Measurements from ENCODE around the gene CMTM4. TPM values are rescaled to one million over a fixed set of nuclear protein-coding genes. Genes with fewer than 3 reads are reported as not detected.

CMTM4 gene
- total and polyA plus RNA-seq, 9 donors, result 7.5 to 15.5 (median 10.0) TPM

- peak overlapping the region; percentile 1 for H3K27ac ChIP-seq (ENCODE audit: low read length)
- H3K9me3 ChIP-seq (replicated peaks; ENCODE audit: control insufficient read depth, low read depth, low read length), result no peaks in the 10 kb centered on the region
- WGBS (ENCODE audit: insufficient coverage), result 42% methylated on average over 8 of the region's 10 CpGs
- H3K36me3 ChIP-seq (ENCODE audit: control insufficient read depth, insufficient read depth, low read length), result no peaks in the 10 kb centered on the region
- no peaks in the 10 kb centered on the region for H3K27me3 ChIP-seq (ENCODE audit: control insufficient read depth, insufficient read depth, low read length)
- no peak overlapping the region for H3K4me3 ChIP-seq (ENCODE audit: low read length)
- DNase-seq, result peak; percentile 46
- peaks cover 33% of the 10 kb centered on the region for H3K4me1 ChIP-seq (ENCODE audit: control insufficient read depth, insufficient read depth, low read length)
Measured at GRCh38 chr16:66585481-66586239, 110.9 kb downstream of the CMTM4 start.

DNA sequence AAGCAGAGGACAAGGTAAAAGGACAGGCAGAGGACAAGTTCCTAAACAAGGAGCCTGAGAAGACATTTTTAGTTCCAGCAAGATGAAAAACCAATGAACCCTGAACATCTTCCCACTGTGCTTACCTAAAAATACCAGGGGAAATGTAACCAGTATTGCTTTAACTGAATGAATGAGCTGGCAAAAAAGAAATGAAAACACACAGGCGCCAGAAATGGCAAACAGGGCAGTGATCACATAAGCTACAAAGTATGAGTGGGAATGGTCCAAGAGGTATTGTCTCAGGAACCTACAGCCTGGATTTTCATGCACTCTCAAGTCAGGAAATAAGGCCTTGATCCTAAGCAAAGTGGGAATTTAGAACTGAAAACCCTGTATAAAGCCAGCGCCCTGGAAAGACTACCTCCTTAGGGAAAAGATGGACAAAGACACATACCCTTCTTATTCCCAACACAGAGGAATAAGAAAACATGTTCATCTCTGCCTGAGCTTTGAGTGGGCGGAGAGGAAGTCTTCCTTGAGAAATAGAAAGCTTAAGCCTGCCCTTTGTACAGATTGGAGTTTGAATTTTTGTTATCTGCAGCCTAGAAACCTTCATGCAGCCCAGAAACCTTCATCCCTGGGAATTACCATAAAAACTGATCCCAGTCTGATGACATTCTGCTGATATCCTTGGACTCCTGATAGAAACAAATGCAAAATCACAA lies 115.1 kb downstream of the CMTM4 start:
- no peaks in the 10 kb centered on the region for H3K9me3 ChIP-seq (replicated peaks; ENCODE audit: control insufficient read depth, low read depth, low read length)
- DNase-seq, result no peak
- no peak overlapping the region for H3K27ac ChIP-seq (ENCODE audit: low read length)
- no peak overlapping the region for H3K4me3 ChIP-seq (ENCODE audit: low read length)
- H3K36me3 ChIP-seq (ENCODE audit: control insufficient read depth, insufficient read depth, low read length), result no peaks in the 10 kb centered on the region
- 70% methylated on average over 1 of the region's 3 CpGs for WGBS (ENCODE audit: insufficient coverage)
- H3K27me3 ChIP-seq (ENCODE audit: control insufficient read depth, insufficient read depth, low read length), result peaks cover 13% of the 10 kb centered on the region
- peaks cover 50% of the 10 kb centered on the region for H3K4me1 ChIP-seq (ENCODE audit: control insufficient read depth, insufficient read depth, low read length)

DNA sequence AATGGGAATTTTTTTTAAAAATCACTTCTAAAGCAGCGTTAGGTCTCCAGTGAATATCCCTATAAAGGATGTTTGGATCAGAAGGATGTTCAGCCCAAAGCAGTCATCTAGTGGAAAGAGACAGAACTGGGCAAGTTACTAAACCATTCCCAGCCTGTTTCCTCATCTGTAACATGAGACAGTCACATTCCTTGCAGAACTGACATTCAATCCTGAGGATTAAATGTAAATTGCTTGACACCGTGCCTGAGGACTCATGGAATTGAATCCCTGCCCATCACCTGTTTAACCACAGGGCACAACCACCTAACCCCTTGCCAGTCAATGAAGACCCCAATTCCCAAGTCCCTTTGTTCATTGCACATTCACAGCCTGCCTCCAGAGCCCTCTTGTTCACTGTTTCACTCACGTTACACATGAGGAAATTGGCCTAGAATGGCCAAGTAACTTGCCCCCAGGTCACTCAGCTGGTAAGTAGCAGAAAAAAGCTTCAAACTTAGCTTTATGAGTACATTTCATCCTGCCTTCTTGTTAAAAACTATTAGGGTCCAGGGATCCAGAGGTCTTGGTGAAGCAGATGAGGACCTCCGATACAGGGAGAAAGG lies 115.8 kb downstream of the CMTM4 start:
- no peaks in the 10 kb centered on the region for H3K9me3 ChIP-seq (replicated peaks; ENCODE audit: control insufficient read depth, low read depth, low read length)
- peak; percentile 73 for DNase-seq
- 43% methylated on average over 1 of the region's 4 CpGs for WGBS (ENCODE audit: insufficient coverage)
- H3K36me3 ChIP-seq (ENCODE audit: control insufficient read depth, insufficient read depth, low read length), result no peaks in the 10 kb centered on the region
- H3K4me1 ChIP-seq (ENCODE audit: control insufficient read depth, insufficient read depth, low read length), result peaks cover 45% of the 10 kb centered on the region
- H3K4me3 ChIP-seq (ENCODE audit: low read length), result no peak overlapping the region
- peak overlapping the region; percentile 42 for H3K27ac ChIP-seq (ENCODE audit: low read length)
- H3K27me3 ChIP-seq (ENCODE audit: control insufficient read depth, insufficient read depth, low read length), result peaks cover 13% of the 10 kb centered on the region

- DNase-seq, result peak; percentile 60
- H3K9me3 ChIP-seq (replicated peaks; ENCODE audit: control insufficient read depth, low read depth, low read length), result no peaks in the 10 kb centered on the region
- peak within 1 kb of the TSS; percentile 5 for H3K4me3 ChIP-seq (ENCODE audit: low read length)
- H3K27me3 ChIP-seq (ENCODE audit: control insufficient read depth, insufficient read depth, low read length), result peaks cover 13% of the 10 kb centered on the region
- 8% methylated on average over 73 of the region's 77 CpGs for WGBS (ENCODE audit: insufficient coverage)
- peaks cover 43% of the 10 kb centered on the region for H3K4me1 ChIP-seq (ENCODE audit: control insufficient read depth, insufficient read depth, low read length)
- H3K27ac ChIP-seq (ENCODE audit: low read length), result no peak within 1 kb of the TSS
- no peaks in the 10 kb centered on the region for H3K36me3 ChIP-seq (ENCODE audit: control insufficient read depth, insufficient read depth, low read length)
Measured at GRCh38 chr16:66578651-66579531, 117.7 kb downstream of the CMTM4 start, which contains the start of gene CMTM2. CMTM2 (plus strand) TSS chr16:66579463; CDS start chr16:66579608, 145 bp downstream.

GRCh38 chr16:66576296-66576695 lies 120.2 kb downstream of the CMTM4 start:
- WGBS (ENCODE audit: insufficient coverage), result 83% methylated on average over 3 of the region's 5 CpGs
- DNase-seq, result peak; percentile 87
- Histone ChIP-seq H3K27me3 (ENCODE audit: control insufficient read depth, insufficient read depth, low read length) (peaks cover 13% of the 10 kb centered on the region), H3K27ac (ENCODE audit: low read length) (no peak overlapping the region), H3K4me3 (ENCODE audit: low read length) (no peak overlapping the region), H3K36me3 (ENCODE audit: control insufficient read depth, insufficient read depth, low read length) (peaks cover 6% of the 10 kb centered on the region), H3K4me1 (ENCODE audit: control insufficient read depth, insufficient read depth, low read length) (peaks cover 38% of the 10 kb centered on the region), H3K9me3 (replicated peaks; ENCODE audit: control insufficient read depth, low read depth, low read length) (no peaks in the 10 kb centered on the region)

- Histone ChIP-seq H3K4me3 (ENCODE audit: low read length) (no peak overlapping the region), H3K36me3 (ENCODE audit: control insufficient read depth, insufficient read depth, low read length) (peaks cover 11% of the 10 kb centered on the region), H3K27me3 (ENCODE audit: control insufficient read depth, insufficient read depth, low read length) (peaks cover 13% of the 10 kb centered on the region), H3K4me1 (ENCODE audit: control insufficient read depth, insufficient read depth, low read length) (peaks cover 26% of the 10 kb centered on the region), H3K9me3 (replicated peaks; ENCODE audit: control insufficient read depth, low read depth, low read length) (no peaks in the 10 kb centered on the region), H3K27ac (ENCODE audit: low read length) (no peak overlapping the region)
- DNase-seq, result no peak
- 60% methylated on average over 2 of the region's 3 CpGs for WGBS (ENCODE audit: insufficient coverage)
Measured at GRCh38 chr16:66575060-66575459, 121.5 kb downstream of the CMTM4 start.

GRCh38 chr16:66574531-66574930 lies 122.0 kb downstream of the CMTM4 start:
- Histone ChIP-seq H3K36me3 (ENCODE audit: control insufficient read depth, insufficient read depth, low read length) (peaks cover 14% of the 10 kb centered on the region), H3K4me3 (ENCODE audit: low read length) (no peak overlapping the region), H3K4me1 (ENCODE audit: control insufficient read depth, insufficient read depth, low read length) (peaks cover 21% of the 10 kb centered on the region), H3K9me3 (replicated peaks; ENCODE audit: control insufficient read depth, low read depth, low read length) (no peaks in the 10 kb centered on the region), H3K27me3 (ENCODE audit: control insufficient read depth, insufficient read depth, low read length) (peaks cover 13% of the 10 kb centered on the region), H3K27ac (ENCODE audit: low read length) (no peak overlapping the region)
- whole genome bisulfite sequencing (ENCODE audit: insufficient coverage), result no CpG with 5 or more reads among the region's 3 CpGs
- no peak for DNase-seq

GRCh38 chr16:66574081-66574480 lies 122.5 kb downstream of the CMTM4 start:
- Histone ChIP-seq H3K36me3 (ENCODE audit: control insufficient read depth, insufficient read depth, low read length) (peaks cover 14% of the 10 kb centered on the region), H3K27ac (ENCODE audit: low read length) (no peak overlapping the region), H3K27me3 (ENCODE audit: control insufficient read depth, insufficient read depth, low read length) (peaks cover 13% of the 10 kb centered on the region), H3K4me1 (ENCODE audit: control insufficient read depth, insufficient read depth, low read length) (peaks cover 17% of the 10 kb centered on the region), H3K9me3 (replicated peaks; ENCODE audit: control insufficient read depth, low read depth, low read length) (no peaks in the 10 kb centered on the region), H3K4me3 (ENCODE audit: low read length) (no peak overlapping the region)
- WGBS (ENCODE audit: insufficient coverage), result no CpG with 5 or more reads among the region's 1 CpG
- DNase-seq, result no peak

DNA sequence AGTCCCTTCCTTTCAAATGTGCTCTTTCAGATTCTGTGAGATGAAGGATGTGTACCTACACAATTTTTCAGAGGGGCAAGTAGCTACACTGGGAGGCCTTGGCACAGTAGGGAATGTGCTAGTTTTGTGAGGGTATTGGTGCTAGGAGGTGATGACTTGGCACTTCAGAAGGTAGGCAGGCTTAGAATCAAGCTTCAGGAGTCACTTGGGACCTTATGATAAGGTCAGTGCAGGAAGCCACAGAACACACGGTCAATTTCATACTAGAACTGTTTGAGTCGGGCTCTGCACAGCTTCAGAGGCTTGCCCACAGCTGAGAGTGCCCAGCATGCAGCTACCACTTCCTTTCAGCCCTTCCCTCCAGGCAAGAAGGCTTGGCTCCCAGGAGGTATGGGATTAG lies 124.2 kb downstream of the CMTM4 start:
- Histone ChIP-seq H3K27ac (ENCODE audit: low read length) (no peak overlapping the region), H3K36me3 (ENCODE audit: control insufficient read depth, insufficient read depth, low read length) (peaks cover 14% of the 10 kb centered on the region), H3K9me3 (replicated peaks; ENCODE audit: control insufficient read depth, low read depth, low read length) (no peaks in the 10 kb centered on the region), H3K4me3 (ENCODE audit: low read length) (no peak overlapping the region), H3K27me3 (ENCODE audit: control insufficient read depth, insufficient read depth, low read length) (no peaks in the 10 kb centered on the region), H3K4me1 (ENCODE audit: control insufficient read depth, insufficient read depth, low read length) (no peaks in the 10 kb centered on the region)
- no peak for DNase-seq
- no CpG with 5 or more reads among the region's 2 CpGs for WGBS (ENCODE audit: insufficient coverage)

All from muscle of leg (tissue), 11 donors.